Nephron (organoid): ENCODE data around the gene SCLY.

Experiments
- H3K27ac Mint-ChIP-seq, 3 experiments: 2 replicates each; pipeline ENCODE4 v1.8.0; 2020; ENCODE audit warnings: mixed read lengths in 3 of 3, mild to moderate bottlenecking in 2 of 3, moderate library complexity in 1 of 3
- H3K27me3 Mint-ChIP-seq: 2 replicates; pipeline ENCODE4 v1.8.0; 2021; ENCODE audit warnings: low read depth, mild to moderate bottlenecking, moderate library complexity, mixed read lengths
- H3K36me3 Mint-ChIP-seq: 2 replicates; pipeline ENCODE4 v1.8.0; 2020; ENCODE audit warnings: low read depth, mixed read lengths
- H3K4me1 Mint-ChIP-seq: 2 replicates; pipeline ENCODE4 v1.8.0; 2020; ENCODE audit warnings: mixed read lengths
- H3K4me3 Mint-ChIP-seq, 3 experiments: 2 replicates each; pipeline ENCODE4 v1.8.0; 2020; ENCODE audit warnings: mild to moderate bottlenecking in 3 of 3, mixed read lengths in 3 of 3, moderate library complexity in 2 of 3
- H3K9me3 Mint-ChIP-seq: 2 replicates; pipeline ENCODE4 v1.8.0; 2020; ENCODE audit warnings: mixed read lengths
- TF ChIP-seq, protein P1 (sequence below), 3 experiments: fragments of 200-600 bp; sonication (generic); IDR thresholded peaks; one replicate each; pipeline ENCODE4 v1.5.0; 2021; ENCODE audit warnings: antibody characterized with exemption in 3 of 3; ENCODE audit not compliant: unreplicated experiment in 3 of 3

SCLY gene

DNA sequence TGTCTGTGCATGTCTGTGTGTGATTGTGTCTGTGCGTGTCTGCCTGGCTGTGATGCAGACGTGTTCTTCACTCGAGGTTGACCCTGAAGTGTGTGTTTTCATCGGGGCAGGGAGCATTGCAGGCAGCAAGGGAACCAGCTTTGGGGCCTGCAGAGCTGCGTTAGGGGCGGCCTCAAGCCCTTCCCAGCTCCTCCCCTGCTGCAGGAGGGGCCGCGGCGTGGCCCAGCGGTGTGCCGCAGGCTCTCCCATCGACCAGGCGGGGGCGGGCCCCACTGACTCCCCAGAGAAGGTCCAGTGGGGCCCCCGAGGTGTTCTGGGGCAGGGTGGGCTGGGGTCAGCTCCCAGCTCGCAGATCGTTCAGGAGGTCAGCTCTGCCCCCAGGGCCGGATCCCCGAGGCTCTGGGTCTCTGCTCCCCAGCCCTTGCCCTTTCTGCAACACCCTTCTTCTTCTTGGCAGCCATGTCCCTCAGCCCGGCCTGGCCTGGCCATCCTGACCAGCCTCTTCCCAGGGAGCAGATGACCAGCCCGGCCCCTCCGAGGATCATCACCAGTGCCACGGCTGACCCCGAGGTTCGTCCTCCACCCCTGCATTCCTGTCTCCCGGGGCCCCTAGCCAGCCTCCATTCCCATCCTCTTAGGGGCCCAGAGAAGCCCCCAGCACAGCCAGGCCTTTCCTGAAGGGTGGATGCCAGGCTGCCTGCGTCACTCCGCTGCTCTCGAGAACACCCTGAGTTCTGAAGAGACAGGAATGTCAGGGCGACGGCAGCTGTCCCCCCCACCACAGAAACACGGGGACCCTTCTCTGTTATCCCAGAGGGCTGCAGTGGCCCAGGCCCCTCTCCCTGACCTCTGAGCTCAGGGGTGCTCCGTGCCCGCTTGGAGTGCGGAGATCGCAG, 66.6 kb downstream of the SCLY start:
- TF ChIP-seq, protein P1, sequence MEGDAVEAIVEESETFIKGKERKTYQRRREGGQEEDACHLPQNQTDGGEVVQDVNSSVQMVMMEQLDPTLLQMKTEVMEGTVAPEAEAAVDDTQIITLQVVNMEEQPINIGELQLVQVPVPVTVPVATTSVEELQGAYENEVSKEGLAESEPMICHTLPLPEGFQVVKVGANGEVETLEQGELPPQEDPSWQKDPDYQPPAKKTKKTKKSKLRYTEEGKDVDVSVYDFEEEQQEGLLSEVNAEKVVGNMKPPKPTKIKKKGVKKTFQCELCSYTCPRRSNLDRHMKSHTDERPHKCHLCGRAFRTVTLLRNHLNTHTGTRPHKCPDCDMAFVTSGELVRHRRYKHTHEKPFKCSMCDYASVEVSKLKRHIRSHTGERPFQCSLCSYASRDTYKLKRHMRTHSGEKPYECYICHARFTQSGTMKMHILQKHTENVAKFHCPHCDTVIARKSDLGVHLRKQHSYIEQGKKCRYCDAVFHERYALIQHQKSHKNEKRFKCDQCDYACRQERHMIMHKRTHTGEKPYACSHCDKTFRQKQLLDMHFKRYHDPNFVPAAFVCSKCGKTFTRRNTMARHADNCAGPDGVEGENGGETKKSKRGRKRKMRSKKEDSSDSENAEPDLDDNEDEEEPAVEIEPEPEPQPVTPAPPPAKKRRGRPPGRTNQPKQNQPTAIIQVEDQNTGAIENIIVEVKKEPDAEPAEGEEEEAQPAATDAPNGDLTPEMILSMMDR (IDR thresholded peaks at IDR 0.05; ENCODE audit: unreplicated experiment in 3 of 3): no peak
- H3K4me1 Mint-ChIP-seq: no peaks in the 10 kb centered on the region
- H3K27ac Mint-ChIP-seq: no peak overlapping the region
- H3K9me3 Mint-ChIP-seq: no peaks in the 10 kb centered on the region
- H3K36me3 Mint-ChIP-seq: no peaks in the 10 kb centered on the region
- no peak overlapping the region for H3K4me3 Mint-ChIP-seq
- peaks cover 4% of the 10 kb centered on the region for H3K27me3 Mint-ChIP-seq

DNA sequence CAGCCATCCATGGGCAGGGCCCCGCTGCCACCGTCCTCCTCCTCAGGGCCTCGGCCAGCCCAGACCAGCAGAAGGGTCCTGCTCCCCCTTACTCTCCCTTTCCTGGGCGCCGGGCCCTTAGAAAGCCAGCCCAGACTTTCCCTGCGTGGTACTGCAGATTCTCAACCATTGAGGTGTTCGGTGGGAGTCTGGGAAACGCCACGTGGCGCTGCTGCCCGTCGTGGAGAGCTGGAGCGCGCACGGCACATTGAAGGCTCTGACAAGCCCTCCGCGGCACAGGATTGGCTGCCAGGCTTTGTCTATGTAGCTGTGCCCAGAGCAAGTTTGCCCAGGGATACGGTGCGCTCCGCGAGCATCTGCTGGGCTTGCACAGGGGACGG, 67.2 kb downstream of the SCLY start:
- Mint-ChIP-seq H3K9me3 (no peaks in the 10 kb centered on the region), H3K4me3 (no peak overlapping the region), H3K36me3 (no peaks in the 10 kb centered on the region), H3K27ac (no peak overlapping the region), H3K27me3 (peaks cover 4% of the 10 kb centered on the region), H3K4me1 (peaks cover 3% of the 10 kb centered on the region)
- TF ChIP-seq, protein P1 (IDR thresholded peaks at IDR 0.05; ENCODE audit: unreplicated experiment in 3 of 3): no peak

DNA sequence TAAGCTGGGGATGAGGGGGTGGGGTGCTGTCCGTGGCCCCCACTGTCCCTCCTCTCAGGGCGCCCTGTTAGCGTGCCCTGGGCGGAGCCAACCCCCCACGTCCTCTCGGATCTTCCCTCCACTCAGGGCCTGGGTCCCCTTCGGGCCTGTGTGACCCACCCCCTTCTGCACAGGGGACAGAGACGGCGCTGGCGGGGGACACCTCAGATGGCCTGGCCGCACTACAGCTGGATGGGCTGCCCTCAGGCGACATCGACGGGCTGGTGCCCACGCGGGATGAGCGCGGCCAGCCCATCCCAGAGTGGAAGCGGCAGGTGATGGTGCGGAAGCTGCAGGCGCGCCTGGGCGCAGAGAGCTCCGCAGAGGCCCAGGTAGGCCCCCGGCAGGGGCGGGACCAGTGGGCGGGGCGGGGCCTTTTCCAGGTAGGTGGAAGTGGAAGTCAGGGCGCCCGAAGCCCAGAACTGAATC, 67.8 kb downstream of the SCLY start:
- H3K4me3 Mint-ChIP-seq: no peak overlapping the region
- no peak overlapping the region for H3K27ac Mint-ChIP-seq
- no peaks in the 10 kb centered on the region for H3K36me3 Mint-ChIP-seq
- H3K4me1 Mint-ChIP-seq: peaks cover 8% of the 10 kb centered on the region
- TF ChIP-seq, protein P1 (IDR thresholded peaks at IDR 0.05; ENCODE audit: unreplicated experiment in 3 of 3): no peak
- peaks cover 4% of the 10 kb centered on the region for H3K27me3 Mint-ChIP-seq
- H3K9me3 Mint-ChIP-seq: no peaks in the 10 kb centered on the region

DNA sequence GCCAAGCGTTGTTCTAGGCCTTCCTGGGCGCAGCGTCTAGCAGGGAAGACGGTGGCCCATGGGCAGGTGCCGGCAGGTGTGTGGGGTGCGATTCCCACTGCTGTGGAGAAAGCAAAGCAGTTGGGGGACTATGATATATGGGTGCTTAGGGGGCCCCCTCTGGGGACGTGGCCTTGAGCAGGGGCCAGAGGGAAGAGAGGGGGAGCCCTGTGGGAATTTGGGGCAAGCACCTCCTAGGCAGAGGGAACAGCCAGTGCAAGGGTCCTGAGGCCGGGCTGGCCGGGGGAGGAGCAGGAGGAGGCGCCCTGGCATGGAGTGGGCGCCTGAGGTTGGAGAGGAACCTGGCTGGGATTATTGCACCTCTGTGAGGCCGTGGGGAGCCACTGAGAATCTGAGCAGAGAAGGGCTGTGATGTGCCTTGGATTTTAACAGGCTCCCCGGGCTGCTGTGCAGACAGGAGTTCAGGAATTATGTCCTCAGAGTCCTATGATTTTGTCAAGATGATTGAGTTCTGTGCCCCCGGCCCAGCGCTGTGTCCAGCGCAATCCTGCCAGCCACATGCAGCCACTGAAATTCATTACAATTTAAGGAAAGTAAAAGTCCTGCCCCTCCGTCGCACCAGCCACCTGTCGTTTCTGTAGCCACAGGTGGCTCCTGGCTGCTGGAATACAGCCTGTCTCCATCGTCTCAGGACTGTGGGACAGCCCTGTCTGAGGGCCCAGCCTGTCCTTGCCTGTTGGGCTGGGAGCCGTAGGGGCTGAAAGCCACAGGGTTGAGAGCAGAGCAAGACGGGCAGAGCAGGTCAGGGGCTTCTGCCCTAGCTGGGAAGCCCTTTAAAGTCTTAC, 68.6 kb downstream of the SCLY start:
- peaks cover 9% of the 10 kb centered on the region for H3K4me1 Mint-ChIP-seq
- peak overlapping the region in 1 of 3 experiments; percentile 56 for H3K27ac Mint-ChIP-seq
- no peaks in the 10 kb centered on the region for H3K9me3 Mint-ChIP-seq
- TF ChIP-seq, protein P1 (IDR thresholded peaks at IDR 0.05; ENCODE audit: unreplicated experiment in 3 of 3): no peak
- H3K4me3 Mint-ChIP-seq: no peak overlapping the region
- no peaks in the 10 kb centered on the region for H3K36me3 Mint-ChIP-seq
- peaks cover 3% of the 10 kb centered on the region for H3K27me3 Mint-ChIP-seq

DNA sequence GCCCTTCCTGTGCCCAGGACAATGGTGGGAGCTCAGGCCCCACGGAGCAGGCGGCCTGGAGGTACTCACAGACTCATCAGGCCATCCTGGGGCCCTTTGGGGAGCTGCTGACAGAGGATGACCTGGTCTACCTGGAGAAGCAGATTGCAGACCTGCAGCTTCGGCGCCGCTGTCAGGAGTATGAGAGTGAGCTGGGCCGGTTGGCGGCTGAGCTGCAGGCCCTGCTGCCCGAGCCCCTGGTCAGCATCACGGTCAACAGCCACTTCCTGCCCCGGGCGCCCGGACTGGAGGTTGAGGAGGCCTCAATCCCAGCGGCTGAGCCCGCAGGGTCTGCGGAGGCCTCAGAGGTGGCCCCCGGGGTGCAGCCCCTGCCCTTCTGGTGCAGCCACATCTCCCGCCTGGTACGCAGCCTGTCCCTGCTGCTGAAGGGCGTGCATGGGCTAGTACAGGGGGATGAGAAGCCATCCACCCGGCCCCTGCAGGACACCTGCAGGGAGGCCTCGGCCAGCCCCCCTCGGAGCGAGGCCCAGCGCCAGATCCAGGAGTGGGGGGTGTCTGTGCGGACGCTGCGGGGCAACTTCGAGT, 69.4 kb downstream of the SCLY start:
- TF ChIP-seq, protein P1 (IDR thresholded peaks at IDR 0.05; ENCODE audit: unreplicated experiment in 3 of 3): no peak
- H3K4me3 Mint-ChIP-seq: no peak overlapping the region

More for the DNA sequence above, 69.4 kb downstream of the SCLY start:
- Mint-ChIP-seq H3K27me3 (no peaks in the 10 kb centered on the region), H3K36me3 (no peaks in the 10 kb centered on the region), H3K4me1 (peaks cover 9% of the 10 kb centered on the region), H3K27ac (no peak overlapping the region), H3K9me3 (no peaks in the 10 kb centered on the region)
